GM19238 (cell line): ENCODE measurements around the gene PTPRS.
A peak's percentile ranks its signal among the peaks of the same experiment; 100 is the strongest.
"Not testable (repeated sequence)": the region's sequence is repeated elsewhere in the genome, so short reads cannot be mapped to it uniquely, and the experiment has no call there.

Experiments used
- DNase-seq: peaks from one replicate; pipeline ENCODE4 v3.0.0; 2011; ENCODE audit warnings: low spot score; ENCODE audit not compliant: insufficient read length

The PTPRS gene

DNA sequence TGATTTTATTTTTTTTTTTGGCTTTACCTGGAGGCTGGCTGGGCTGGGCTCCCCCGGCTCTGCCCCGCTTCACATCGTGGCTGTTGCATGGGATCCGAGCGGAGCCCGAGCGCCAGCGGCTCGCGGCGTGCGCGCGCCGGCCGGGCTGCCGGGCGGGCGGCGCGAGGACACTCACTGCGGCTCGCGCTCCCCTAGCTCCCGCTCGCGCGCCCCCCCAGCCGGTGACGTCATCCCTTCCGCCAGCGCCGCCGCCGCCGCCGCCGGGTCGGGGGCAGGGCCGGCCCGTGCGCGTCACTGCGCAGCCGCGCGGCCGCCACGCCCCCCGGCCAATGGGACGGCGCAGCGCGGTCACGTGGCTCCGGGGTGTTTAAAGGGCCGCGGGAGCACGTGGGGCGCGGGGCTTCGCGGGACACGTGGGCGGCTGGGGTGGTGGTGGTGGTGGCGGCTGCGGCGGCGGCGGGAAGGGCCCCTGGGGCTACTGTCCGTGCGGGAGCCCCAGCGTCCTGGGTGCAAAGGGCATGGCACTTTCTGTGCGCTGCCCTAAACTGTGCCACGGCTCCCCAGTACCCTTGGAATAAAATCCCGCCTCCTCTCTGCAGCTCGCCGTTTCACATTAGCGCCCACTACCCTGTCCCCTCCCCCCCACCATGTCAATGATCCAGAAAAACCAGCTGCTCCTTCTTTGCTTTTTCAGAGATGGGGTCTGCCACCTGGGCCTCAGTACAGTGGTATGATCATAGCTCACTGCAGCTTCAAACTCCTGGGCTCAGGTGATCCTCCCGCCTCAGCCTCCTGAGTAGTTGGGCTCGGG, at the start of gene PTPRS:
TSS of gene PTPRS (minus strand) at position 176 of the 811 bp plus-strand sequence. CDS start 54,672 bp downstream, outside the sequence.
- DNase-seq, result peak; percentile 37

DNA sequence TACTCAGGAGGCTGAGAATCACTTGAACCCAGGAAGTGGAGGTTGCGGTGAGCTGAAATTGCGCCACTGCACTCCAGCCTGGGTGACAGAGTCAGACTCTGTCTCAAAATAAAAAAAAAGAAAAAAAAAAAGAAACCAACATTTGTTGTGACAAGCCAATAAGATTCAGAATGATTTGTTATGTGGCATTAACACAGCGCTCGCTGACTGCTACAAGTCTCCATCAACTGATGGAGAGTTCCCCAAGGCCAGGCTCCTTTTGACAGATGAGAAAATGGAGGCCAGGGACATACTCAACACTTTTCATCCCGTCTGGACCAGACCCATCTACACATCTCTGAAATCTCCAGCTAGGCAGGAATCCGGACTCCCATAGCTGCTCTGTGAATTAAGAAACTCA, 48.7 kb upstream of the PTPRS start:
- DNase-seq, result no peak

- no peak for DNase-seq
Observed at GRCh38 chr19:5387472-5387871, 46.9 kb upstream of the PTPRS start.

GRCh38 chr19:5386841-5387240, 46.2 kb upstream of the PTPRS start:
- no peak for DNase-seq

- DNase-seq, result not testable (repeated sequence)
Observed at GRCh38 chr19:5381197-5381596, 40.6 kb upstream of the PTPRS start.

DNA sequence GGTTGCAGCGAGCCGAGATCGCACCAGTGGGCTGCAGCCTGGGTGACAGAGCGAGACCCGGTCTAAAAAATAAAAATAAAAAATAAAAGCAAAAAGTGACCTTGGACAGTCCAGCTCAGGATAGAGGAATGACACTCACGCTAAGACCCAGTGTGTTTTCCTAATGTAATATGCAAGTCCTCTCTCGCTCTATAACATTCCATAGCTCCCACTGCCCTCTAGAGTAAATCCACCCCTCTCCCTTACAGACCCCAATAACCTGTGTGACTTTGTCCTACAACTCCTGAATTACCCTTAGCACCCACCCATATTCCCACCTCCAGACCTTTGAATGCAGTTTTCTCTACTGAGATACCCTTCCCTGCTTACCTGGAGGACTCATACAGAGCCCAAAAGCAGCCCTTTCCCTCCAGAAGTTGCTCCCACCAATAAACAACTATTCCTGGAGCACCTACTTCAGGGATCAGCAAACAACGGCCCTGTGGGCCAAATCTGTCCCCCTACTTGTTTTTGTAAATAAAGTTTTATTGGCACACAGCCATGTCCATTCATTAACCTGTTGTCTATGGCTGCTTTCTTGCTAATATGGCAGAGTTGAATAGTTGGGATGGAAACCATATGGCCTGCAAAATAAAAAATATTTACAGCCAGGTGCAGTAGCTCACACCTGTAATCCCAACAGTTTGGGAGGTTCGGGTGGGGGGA, 39.8 kb upstream of the PTPRS start:
- no peak for DNase-seq

GRCh38 chr19:5376928-5377327, 36.3 kb upstream of the PTPRS start:
- no peak for DNase-seq

- DNase-seq, result no peak
Observed at GRCh38 chr19:5372572-5373200, 32.1 kb upstream of the PTPRS start.

DNA sequence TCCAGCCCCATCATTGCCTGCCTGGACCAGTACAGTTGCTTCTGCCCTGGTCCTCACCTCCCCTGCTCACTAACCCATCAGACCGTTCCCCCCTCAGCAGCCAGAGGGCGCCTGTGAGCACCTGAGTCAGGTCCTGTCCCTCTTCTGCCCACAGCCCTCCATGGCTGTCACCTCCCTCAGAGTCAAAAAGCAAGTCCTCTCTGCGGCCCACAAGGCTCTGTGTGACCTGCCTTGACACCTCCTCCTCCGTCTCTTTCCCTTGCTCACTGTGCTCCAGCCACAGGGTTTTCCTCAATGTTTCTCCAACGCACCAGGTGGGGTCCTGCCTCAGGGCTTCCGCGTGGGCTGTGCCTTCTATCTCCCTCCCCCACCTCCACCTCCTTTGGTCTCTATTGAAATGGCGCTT, 29.4 kb upstream of the PTPRS start:
- DNase-seq, result no peak

DNA sequence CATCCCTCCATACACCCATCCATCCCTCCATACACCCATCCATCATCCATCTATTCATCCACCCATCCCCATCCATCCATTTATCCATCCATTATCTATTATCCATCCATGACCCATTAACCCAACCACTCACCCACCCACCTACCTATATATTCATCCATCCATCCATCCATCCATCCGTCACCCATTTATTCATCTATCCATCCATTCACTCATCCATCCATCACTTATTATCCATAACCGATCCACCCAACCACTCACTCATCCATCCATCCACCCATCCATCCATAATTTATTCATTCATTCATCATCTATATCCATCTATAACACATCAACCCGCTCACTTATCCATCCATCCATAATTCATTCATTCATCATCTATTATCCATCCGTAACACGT, 28.7 kb upstream of the PTPRS start:
- no peak for DNase-seq

GRCh38 chr19:5367530-5368133, 27.0 kb upstream of the PTPRS start:
- DNase-seq, result no peak

- DNase-seq, result no peak
Observed at GRCh38 chr19:5365905-5366304, 25.3 kb upstream of the PTPRS start.

GRCh38 chr19:5364674-5365073, 24.1 kb upstream of the PTPRS start:
- DNase-seq, result no peak

DNA sequence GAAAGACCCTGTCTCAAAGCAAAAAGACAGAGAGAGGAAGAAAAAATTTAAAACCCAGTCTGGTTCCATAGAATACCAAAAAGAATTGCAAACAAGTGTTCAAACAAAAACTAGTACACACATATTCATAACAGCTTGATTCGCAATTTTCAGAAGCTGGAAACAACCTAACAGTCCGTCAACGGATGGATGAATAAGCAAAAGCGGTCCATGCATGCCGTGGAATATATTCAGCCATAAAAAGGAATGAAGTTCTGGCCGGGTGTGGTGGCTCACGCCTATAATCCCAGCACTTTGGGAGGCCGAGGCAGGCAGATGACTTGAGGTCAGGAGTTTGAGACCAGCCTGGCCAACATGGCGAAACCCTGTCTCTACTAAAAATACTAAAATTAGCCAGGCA, 21.2 kb upstream of the PTPRS start:
- DNase-seq, result not testable (repeated sequence)

GRCh38 chr19:5361407-5361806, 20.8 kb upstream of the PTPRS start:
- no peak for DNase-seq

DNA sequence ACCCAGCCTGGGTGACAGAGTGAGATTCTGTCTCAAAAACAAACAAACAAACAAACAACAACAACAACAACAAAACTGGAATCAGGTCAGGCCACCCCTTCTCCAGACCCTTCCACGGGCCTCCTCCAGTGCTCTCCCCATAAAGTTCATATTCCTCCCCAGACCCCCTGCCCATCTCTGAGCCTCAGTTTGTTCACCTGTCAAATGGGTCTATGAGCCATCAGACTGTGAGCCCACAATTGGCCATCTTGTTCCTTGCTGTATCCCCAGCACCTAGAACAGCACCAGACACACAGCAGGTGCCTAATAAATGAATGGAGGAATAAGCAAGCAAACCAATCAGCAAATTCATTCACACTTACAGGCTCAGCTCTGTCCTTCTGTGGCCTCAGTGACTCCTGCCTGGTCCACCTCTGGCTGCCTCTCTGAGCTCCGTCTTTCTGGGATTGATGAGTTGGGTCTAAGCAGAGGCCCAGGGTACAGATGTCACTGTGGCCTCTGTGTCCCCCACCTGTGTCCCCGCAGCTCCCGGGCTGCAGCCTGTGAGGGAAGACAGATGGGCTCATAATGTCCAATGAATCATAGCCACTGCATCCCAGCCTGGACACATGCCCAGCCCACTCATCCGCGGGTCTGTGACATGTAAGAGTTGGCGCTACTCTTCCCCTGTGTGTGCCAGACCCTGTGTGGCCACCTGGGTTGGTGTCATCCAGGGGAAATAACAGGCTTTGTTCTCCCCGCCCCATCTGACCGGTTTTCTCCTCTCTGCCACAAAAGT, 19.6 kb upstream of the PTPRS start:
- no peak for DNase-seq

DNA sequence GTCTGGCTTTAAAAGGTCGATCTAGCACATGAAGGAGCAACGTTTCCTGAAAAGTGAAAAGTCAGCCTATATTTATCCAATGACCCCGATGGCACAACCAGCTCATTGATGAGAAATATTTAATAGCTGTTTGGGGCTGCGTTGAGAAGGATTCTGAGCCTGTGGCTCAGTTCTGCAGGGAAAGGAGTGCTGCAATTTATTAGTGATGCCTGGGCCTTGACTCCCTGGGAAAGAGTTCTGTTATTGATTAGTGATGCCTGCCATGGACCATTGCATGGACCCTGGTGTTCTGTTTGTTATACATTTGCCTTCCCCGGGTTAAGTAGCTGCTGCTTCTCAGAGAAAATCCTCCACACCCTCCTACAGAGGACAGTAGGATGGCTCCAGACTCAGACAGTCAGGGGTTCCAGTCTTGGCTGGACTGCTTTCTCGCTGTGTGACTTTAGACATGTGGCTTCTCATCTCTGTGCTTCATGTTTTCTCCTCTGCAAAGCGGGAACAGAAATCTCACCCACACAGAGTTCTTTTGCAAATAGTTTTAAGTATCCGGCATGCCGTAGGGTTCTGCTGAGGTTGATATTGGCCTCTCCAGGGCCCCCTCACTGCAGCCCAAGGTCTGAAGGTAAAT, 17.7 kb upstream of the PTPRS start:
- DNase-seq, result no peak

DNA sequence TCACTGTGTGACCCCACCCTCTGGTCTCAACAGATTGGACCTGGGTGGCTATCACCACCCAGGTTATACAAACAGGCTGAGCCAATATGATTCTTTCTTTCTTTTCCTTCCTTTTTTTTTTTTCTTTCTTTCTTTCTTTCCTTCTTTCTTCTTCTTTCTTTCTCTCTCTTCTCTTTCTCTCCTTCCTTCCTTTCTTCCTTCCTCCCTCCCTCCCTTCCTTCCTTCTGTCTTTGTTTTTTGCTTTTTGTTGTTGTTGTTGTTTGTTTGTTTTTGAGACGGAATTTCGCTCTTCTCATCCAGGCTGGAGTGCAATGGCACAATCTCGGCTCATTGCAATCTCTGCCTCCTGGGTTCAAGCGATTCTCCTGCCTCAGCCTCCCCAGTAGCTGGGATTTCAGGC, 17.0 kb upstream of the PTPRS start:
- DNase-seq, result no peak

GRCh38 chr19:5356918-5357317, 16.3 kb upstream of the PTPRS start:
- no peak for DNase-seq

GRCh38 chr19:5356428-5356827, 15.8 kb upstream of the PTPRS start:
- DNase-seq, result no peak

GRCh38 chr19:5355693-5356092, 15.1 kb upstream of the PTPRS start:
- no peak for DNase-seq
